Caco-2 (cell line): Measurements from ENCODE around the gene IL1RAPL1. TPM values are rescaled to one million over a fixed set of nuclear protein-coding genes. Genes with fewer than 3 reads are reported as not detected.

ENCODE experiments used
- BruUV-seq: library from RNA; stranded (reverse); fragments of 400-500 nt; replicated peaks from 2 replicates; lab custom pipeline; 2021; lab: Mats Ljungman, UMichigan
- CTCF ChIA-PET: fragments of 300-600 bp; sonication (Branson Sonifier 250); formaldehyde crosslinking; loops from one replicate; lab custom pipeline; 2022; ENCODE audit warnings: antibody characterized with exemption; lab: Charles Lee
- POLR2A ChIA-PET: fragments of 300-600 bp; sonication (Branson Sonifier 250); formaldehyde crosslinking; loops from one replicate; lab custom pipeline; 2022; ENCODE audit warnings: antibody characterized with exemption; lab: Charles Lee
- DNase-seq, 2 experiments: peaks; one replicate each; pipeline versions ENCODE4 v3.0.0 to v3.0.0-alpha.2; 2020 to 2022
- H3K27me3 ChIP-seq: replicated peaks from 2 replicates; pipeline ENCODE4 v1.6.0; 2011; ENCODE audit warnings: low read length; ENCODE audit not compliant: control insufficient read depth, insufficient read depth
- H3K36me3 ChIP-seq: 2 replicates; pipeline ENCODE4 v1.5.1; 2011; ENCODE audit warnings: low read length; ENCODE audit not compliant: control insufficient read depth, insufficient read depth
- H3K4me1 ChIP-seq: fragments of 250-450 bp; sonication (Bioruptor Pico); 2 replicates; pipeline ENCODE4 v1.5.1; 2020; ENCODE audit warnings: mild to moderate bottlenecking
- H3K4me3 ChIP-seq: 2 replicates; pipeline ENCODE4 v1.5.1; 2011; ENCODE audit warnings: low read depth, mild to moderate bottlenecking, control low read depth, low read length
- H3K9me3 ChIP-seq: fragments of 250-450 bp; sonication (Bioruptor Pico); 2 replicates; pipeline ENCODE4 v1.5.1; 2020; ENCODE audit warnings: mild to moderate bottlenecking, moderate library complexity
- H3K27ac Mint-ChIP-seq: one replicate; pipeline ENCODE4 v1.8.0; 2022; ENCODE audit warnings: mixed read lengths; ENCODE audit not compliant: unreplicated experiment
- H3K27me3 Mint-ChIP-seq: one replicate; pipeline ENCODE4 v1.8.0; 2022; ENCODE audit warnings: mixed read lengths; ENCODE audit not compliant: insufficient read depth, unreplicated experiment
- H3K36me3 Mint-ChIP-seq: one replicate; pipeline ENCODE4 v1.8.0; 2022; ENCODE audit warnings: mild to moderate bottlenecking, mixed read lengths; ENCODE audit not compliant: insufficient read depth, unreplicated experiment
- H3K4me1 Mint-ChIP-seq: one replicate; pipeline ENCODE4 v1.8.0; 2022; ENCODE audit warnings: low read depth, mixed read lengths; ENCODE audit not compliant: unreplicated experiment
- H3K4me3 Mint-ChIP-seq: one replicate; pipeline ENCODE4 v1.8.0; 2022; ENCODE audit warnings: mild to moderate bottlenecking, moderate library complexity, mixed read lengths; ENCODE audit not compliant: unreplicated experiment
- H3K9me3 Mint-ChIP-seq: one replicate; pipeline ENCODE4 v1.8.0; 2022; ENCODE audit warnings: mixed read lengths; ENCODE audit not compliant: unreplicated experiment
- intact Hi-C: fragments of 100-400 bp; cut with micrococcal nuclease; formaldehyde crosslinking; loops from one replicate; pipeline ENCODE4 v1.10.0; 2022; ENCODE audit not compliant: unreplicated experiment
- total RNA-seq: library from RNA; stranded (reverse); gene quantifications from 2 replicates; pipeline ENCODE4 v1.2.3, GENCODE V29; 2022
- TF ChIP-seq, protein P1 (sequence below), 2 experiments: fragments of 200-600 bp in 1 of 2; IDR thresholded peaks; 1 replicate in 1 of 2; 2 replicates in 1 of 2; pipeline versions ENCODE4 v1.5.1 to v1.8.0; 2011 to 2022; ENCODE audit warnings: antibody characterized with exemption in 1 of 2, control low read depth in 1 of 2, inconsistent platforms in 1 of 2, low read depth in 1 of 2, low read length in 1 of 2, mild to moderate bottlenecking in 1 of 2, moderate library complexity in 1 of 2; ENCODE audit not compliant: insufficient read depth in 1 of 2, severe bottlenecking in 1 of 2, unreplicated experiment in 1 of 2

IL1RAPL1 gene
- total RNA-seq, 1 experiment from 2014 or later: not detected

- no TSS peak for BruUV-seq
- Mint-ChIP-seq H3K4me1 (no peaks in the 10 kb centered on the region), H3K27ac (no peak overlapping the region), H3K9me3 (no peaks in the 10 kb centered on the region), H3K4me3 (no peak overlapping the region), H3K27me3 (no peaks in the 10 kb centered on the region), H3K36me3 (no peaks in the 10 kb centered on the region)
- POLR2A ChIA-PET: no interaction called here
- TF ChIP-seq, protein P1, sequence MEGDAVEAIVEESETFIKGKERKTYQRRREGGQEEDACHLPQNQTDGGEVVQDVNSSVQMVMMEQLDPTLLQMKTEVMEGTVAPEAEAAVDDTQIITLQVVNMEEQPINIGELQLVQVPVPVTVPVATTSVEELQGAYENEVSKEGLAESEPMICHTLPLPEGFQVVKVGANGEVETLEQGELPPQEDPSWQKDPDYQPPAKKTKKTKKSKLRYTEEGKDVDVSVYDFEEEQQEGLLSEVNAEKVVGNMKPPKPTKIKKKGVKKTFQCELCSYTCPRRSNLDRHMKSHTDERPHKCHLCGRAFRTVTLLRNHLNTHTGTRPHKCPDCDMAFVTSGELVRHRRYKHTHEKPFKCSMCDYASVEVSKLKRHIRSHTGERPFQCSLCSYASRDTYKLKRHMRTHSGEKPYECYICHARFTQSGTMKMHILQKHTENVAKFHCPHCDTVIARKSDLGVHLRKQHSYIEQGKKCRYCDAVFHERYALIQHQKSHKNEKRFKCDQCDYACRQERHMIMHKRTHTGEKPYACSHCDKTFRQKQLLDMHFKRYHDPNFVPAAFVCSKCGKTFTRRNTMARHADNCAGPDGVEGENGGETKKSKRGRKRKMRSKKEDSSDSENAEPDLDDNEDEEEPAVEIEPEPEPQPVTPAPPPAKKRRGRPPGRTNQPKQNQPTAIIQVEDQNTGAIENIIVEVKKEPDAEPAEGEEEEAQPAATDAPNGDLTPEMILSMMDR (IDR thresholded peaks at IDR 0.05; ENCODE audit: insufficient read depth in 1 of 2, low read depth in 1 of 2, low read length in 1 of 2, severe bottlenecking in 1 of 2, unreplicated experiment in 1 of 2): no peak
- Histone ChIP-seq H3K36me3 (no peaks in the 10 kb centered on the region), H3K9me3 (no peaks in the 10 kb centered on the region), H3K4me3 (no peak overlapping the region), H3K4me1 (no peaks in the 10 kb centered on the region), H3K27me3 (no peaks in the 10 kb centered on the region)
- DNase-seq: no peak
- CTCF ChIA-PET: no interaction called here
- intact Hi-C loops: no loop called here
Observed at GRCh38 chrX:28675173-28675572, 87.9 kb downstream of the IL1RAPL1 start.

DNA sequence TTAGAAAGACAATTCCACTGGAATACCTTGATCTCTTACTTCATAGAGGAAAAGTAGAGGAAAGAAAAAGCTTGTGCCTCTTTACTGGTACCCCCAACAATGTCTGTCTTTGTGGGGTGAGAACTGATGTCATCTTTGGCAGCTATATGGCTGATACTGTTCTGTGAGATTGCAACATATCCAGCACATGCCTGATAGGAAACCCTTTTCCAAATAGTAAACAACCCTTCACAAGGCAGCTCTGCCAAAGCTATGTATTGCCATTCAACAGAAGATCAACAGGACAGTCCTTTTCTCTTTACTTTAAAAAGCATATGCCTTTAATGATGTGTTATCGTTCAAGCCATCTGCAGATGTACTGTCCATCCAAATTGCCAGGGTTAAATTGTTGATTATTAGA is 105.9 kb downstream of the IL1RAPL1 start:
- no peaks in the 10 kb centered on the region for H3K9me3 ChIP-seq

DNA sequence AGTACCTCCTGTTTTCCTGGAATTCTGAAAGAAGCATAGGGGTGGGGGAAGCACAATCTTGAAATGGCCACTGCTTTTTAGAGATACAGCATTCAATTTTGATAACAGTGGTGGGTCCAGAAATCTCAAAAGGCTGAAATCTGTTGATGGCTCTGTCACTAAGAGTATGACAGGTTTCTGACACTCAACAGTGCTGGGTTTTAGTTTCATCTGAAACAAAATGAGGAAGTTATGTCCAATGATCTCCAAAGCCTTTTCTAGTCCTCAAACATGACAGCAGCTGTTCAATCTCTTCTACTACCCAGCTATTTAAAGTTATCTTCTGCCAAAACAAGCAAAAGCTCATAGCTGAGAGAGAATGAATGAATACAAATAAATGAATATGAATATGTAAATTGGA is 110.5 kb downstream of the IL1RAPL1 start:
- Histone ChIP-seq H3K4me1 (no peaks in the 10 kb centered on the region), H3K9me3 (no peaks in the 10 kb centered on the region), H3K27me3 (no peaks in the 10 kb centered on the region), H3K36me3 (no peaks in the 10 kb centered on the region), H3K4me3 (no peak overlapping the region)
- no peak for DNase-seq
- Mint-ChIP-seq H3K4me3 (no peak overlapping the region), H3K27ac (no peak overlapping the region), H3K27me3 (no peaks in the 10 kb centered on the region), H3K36me3 (no peaks in the 10 kb centered on the region), H3K9me3 (no peaks in the 10 kb centered on the region), H3K4me1 (no peaks in the 10 kb centered on the region)
- ChIA-PET POLR2A (no interaction called here), CTCF (no interaction called here)
- no TSS peak for BruUV-seq
- intact Hi-C loops: no loop called here
- TF ChIP-seq, protein P1 (IDR thresholded peaks at IDR 0.05; ENCODE audit: insufficient read depth in 1 of 2, low read depth in 1 of 2, low read length in 1 of 2, severe bottlenecking in 1 of 2, unreplicated experiment in 1 of 2): no peak

More for the DNA sequence above, 105.9 kb downstream of the IL1RAPL1 start:
- Mint-ChIP-seq H3K4me3 (no peak overlapping the region), H3K27ac (no peak overlapping the region), H3K36me3 (no peaks in the 10 kb centered on the region), H3K27me3 (no peaks in the 10 kb centered on the region), H3K9me3 (no peaks in the 10 kb centered on the region), H3K4me1 (no peaks in the 10 kb centered on the region)
- Histone ChIP-seq H3K27me3 (no peaks in the 10 kb centered on the region), H3K4me3 (no peak overlapping the region), H3K36me3 (no peaks in the 10 kb centered on the region), H3K4me1 (no peaks in the 10 kb centered on the region)
- no peak for DNase-seq
- ChIA-PET CTCF (no interaction called here), POLR2A (no interaction called here)
- intact Hi-C loops: no loop called here
- BruUV-seq: no TSS peak
- TF ChIP-seq, protein P1 (IDR thresholded peaks at IDR 0.05; ENCODE audit: insufficient read depth in 1 of 2, low read depth in 1 of 2, low read length in 1 of 2, severe bottlenecking in 1 of 2, unreplicated experiment in 1 of 2): no peak
